HUES6 (cell line): Measurements from ENCODE around the gene SPEG.

Source experiments
- H3K27ac ChIP-seq: 2 replicates; pipeline ENCODE4 v1.7.0; 2013; ENCODE audit warnings: low read depth, mild to moderate bottlenecking, low read length, inconsistent platforms
- H3K27me3 ChIP-seq: 2 replicates; pipeline ENCODE4 v1.6.1; 2013; ENCODE audit warnings: low read length; ENCODE audit not compliant: control insufficient read depth, insufficient read depth
- H3K36me3 ChIP-seq: 2 replicates; pipeline ENCODE4 v1.6.1; 2013; ENCODE audit warnings: low read length; ENCODE audit not compliant: control insufficient read depth, insufficient read depth
- H3K4me1 ChIP-seq: 2 replicates; pipeline ENCODE4 v1.6.1; 2013; ENCODE audit warnings: low read length; ENCODE audit not compliant: control insufficient read depth, insufficient read depth
- H3K4me3 ChIP-seq: 2 replicates; pipeline ENCODE4 v1.5.1; 2013; ENCODE audit warnings: low read depth, low read length
- H3K9ac ChIP-seq: one replicate; pipeline ENCODE4 v1.6.1; 2013; ENCODE audit warnings: mild to moderate bottlenecking, low read length
- H3K9me3 ChIP-seq: 2 replicates; pipeline ENCODE4 v1.6.1; 2013; ENCODE audit warnings: low read depth, low read length; ENCODE audit not compliant: control insufficient read depth, insufficient read depth

The SPEG gene

GRCh38 chr2:219396863-219397457 lies 37.7 kb upstream of the SPEG start:
- Histone ChIP-seq H3K27ac (no peak overlapping the region), H3K4me1 (peaks cover 14% of the 10 kb centered on the region)

GRCh38 chr2:219398721-219399363 lies 35.8 kb upstream of the SPEG start:
- no peak overlapping the region for H3K9ac ChIP-seq
- H3K9me3 ChIP-seq: no peaks in the 10 kb centered on the region
- no peaks in the 10 kb centered on the region for H3K27me3 ChIP-seq
- H3K27ac ChIP-seq: no peak overlapping the region
- no peaks in the 10 kb centered on the region for H3K36me3 ChIP-seq
- no peak overlapping the region for H3K4me3 ChIP-seq
- H3K4me1 ChIP-seq: peaks cover 24% of the 10 kb centered on the region

More at GRCh38 chr2:219396863-219397457, 37.7 kb upstream of the SPEG start:
- H3K9me3 ChIP-seq: no peaks in the 10 kb centered on the region
- no peaks in the 10 kb centered on the region for H3K36me3 ChIP-seq
- no peak overlapping the region for H3K9ac ChIP-seq
- no peak overlapping the region for H3K4me3 ChIP-seq
- no peaks in the 10 kb centered on the region for H3K27me3 ChIP-seq

DNA sequence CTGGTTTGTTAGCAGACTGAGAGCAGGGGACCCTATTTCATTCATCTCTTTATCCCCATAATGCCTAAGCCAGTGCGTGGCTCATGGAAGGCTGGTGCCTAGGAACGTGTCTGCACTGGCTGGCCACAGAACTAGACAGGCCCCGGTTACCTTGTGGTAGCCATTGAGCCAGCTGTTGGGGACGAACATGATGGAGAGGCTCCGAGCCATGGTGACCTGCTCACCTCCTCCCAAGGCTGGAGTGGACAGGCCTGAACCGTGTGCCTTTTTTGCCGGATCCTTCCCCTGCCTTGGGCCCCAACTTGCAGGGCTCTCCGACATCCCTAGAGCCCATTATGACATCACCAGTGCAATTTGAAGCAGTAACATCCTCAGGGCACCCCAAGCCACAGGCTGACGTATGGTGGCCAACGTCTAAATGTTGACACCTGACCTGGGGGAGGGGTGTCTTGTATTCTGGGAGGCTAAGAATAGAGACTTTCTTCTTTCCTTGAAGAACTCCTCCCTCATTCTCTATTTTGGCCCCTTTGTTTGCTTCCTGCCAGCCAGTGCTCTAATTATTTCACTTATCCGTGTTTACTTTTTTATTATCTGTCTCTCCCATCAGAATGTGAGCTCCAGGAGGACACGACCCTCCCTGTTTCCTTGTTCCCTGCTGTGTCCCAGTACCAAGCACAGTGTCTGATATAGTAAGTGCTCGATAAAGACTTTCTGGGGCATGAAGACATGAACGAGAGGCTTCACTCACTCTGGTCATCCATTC lies 34.7 kb upstream of the SPEG start:
- Histone ChIP-seq H3K27ac (no peak overlapping the region), H3K9ac (no peak overlapping the region), H3K27me3 (no peaks in the 10 kb centered on the region), H3K9me3 (no peaks in the 10 kb centered on the region), H3K36me3 (no peaks in the 10 kb centered on the region), H3K4me3 (no peak overlapping the region), H3K4me1 (peaks cover 32% of the 10 kb centered on the region)

- Histone ChIP-seq H3K9me3 (no peaks in the 10 kb centered on the region), H3K9ac (no peak overlapping the region), H3K36me3 (no peaks in the 10 kb centered on the region), H3K4me1 (peaks cover 38% of the 10 kb centered on the region), H3K4me3 (no peak overlapping the region), H3K27ac (no peak overlapping the region), H3K27me3 (no peaks in the 10 kb centered on the region)
Measured at GRCh38 chr2:219400562-219400961, 34.1 kb upstream of the SPEG start.

DNA sequence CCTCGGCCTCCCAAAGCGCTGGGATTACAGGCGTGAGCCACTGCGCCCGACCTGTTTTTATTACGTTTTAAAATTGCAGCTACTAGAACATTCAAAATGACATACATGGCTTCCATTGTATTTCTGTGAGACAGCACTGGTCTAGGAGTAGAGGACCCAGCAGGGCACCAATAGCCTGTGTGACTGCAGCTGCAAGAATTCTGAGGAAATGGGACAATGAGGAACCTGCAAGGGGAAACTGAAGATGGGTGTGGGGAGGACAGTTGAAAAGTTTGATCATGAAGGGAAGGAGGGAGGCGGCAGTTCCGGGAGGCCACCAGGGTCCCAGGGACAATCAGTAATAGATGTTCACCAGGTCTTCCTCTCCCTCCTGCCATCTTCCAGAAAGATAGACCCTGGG lies 33.0 kb upstream of the SPEG start:
- Histone ChIP-seq H3K9me3 (no peaks in the 10 kb centered on the region), H3K4me1 (peaks cover 40% of the 10 kb centered on the region), H3K4me3 (no peak overlapping the region), H3K27ac (no peak overlapping the region), H3K9ac (no peak overlapping the region), H3K27me3 (no peaks in the 10 kb centered on the region), H3K36me3 (no peaks in the 10 kb centered on the region)

DNA sequence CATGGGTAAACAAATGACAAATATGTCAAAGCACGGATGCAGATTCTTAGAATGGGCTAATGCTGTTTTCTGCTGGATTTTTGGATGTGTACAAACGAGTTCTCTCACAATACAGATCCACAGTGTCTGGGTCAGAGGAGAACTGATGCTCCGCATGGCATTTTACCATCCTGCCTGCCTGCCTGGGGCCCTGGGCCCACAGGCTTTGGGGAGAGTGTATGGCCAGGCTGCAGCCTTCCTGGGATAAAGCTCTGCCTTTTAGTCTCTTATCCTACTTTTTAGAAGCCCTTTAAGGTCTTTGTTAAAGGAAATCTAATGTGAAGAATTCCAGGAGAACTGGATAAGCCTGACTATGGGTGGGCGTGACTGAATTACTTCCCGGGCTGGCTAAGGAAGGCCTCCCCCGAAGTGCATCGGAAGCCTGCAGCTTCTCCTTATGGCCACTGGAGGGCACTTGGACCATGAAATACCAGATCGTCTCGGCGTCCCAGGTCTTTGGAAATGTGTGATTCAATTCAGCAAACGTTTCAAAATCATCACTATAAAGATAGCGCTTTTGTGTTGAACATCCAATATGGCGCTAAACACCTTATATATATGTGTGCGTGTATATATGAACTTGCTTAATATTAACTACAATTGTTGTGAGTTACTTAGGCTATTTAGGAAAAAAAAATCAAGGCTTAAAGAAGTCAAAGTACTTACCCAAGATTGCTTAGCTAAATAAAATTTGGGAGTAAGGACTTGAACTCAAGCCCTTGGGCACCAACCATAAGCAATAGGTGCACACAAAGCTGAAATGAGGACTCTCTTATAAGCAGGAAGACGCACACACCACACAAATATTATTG lies 31.8 kb upstream of the SPEG start:
- peaks cover 40% of the 10 kb centered on the region for H3K4me1 ChIP-seq
- H3K9ac ChIP-seq: no peak overlapping the region

DNA sequence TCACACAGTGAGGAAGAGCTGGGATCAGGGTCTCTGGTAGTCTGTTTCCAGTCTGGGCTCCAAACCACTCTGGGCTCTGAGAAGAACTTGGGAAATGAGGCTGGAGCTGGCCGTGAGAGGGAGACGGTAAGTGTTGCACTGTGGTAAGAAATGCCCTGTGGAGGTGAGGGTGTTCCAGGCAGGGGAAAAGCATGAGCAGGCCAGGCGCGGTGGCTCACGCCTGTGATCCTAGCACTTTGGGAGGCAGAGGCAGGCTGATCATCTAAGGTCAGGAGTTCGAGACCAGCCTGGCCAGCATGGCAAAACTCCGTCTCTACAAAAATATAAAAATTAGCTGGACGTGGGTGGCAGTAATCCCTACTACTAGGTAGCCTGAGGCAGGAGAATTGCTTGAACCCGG lies 30.8 kb upstream of the SPEG start:
- H3K27ac ChIP-seq: no peak overlapping the region
- no peak overlapping the region for H3K4me3 ChIP-seq
- no peaks in the 10 kb centered on the region for H3K36me3 ChIP-seq
- peaks cover 40% of the 10 kb centered on the region for H3K4me1 ChIP-seq
- no peak overlapping the region for H3K9ac ChIP-seq
- no peaks in the 10 kb centered on the region for H3K27me3 ChIP-seq
- no peaks in the 10 kb centered on the region for H3K9me3 ChIP-seq

More for the DNA sequence above, 31.8 kb upstream of the SPEG start:
- Histone ChIP-seq H3K4me3 (no peak overlapping the region), H3K36me3 (no peaks in the 10 kb centered on the region), H3K9me3 (no peaks in the 10 kb centered on the region), H3K27me3 (no peaks in the 10 kb centered on the region), H3K27ac (no peak overlapping the region)

DNA sequence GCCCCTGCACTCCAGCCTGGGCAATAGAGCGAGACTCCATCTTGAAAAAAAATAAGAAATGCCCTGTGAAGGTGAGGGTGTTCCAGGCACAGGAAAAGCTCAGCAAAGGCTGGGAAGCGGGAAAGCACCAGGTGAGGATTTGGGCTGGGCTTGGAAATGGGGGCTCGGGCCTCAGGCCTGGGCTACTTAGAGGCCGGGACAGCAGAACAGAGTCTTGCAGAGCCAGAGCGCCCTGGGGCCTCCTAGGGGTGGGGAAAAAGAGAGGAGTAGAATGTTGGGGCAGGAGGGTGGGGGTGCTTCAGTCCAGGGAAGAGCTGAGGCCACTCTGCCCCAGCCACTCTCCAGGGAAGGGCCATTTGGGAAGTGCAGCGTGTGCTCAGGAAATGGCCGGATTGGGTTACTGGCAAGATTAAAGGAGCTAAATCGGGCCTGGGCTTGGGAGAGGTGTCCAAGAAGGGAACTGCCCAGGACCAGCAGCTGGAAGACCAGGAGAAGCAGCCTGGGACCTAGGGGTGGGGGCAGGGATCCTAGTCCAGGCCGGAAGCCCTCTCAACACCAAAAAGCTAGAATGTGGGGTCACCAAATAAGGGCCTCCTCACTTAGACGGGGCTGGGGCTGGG lies 30.2 kb upstream of the SPEG start:
- Histone ChIP-seq H3K9ac (peak overlapping the region; percentile 42), H3K36me3 (no peaks in the 10 kb centered on the region), H3K27me3 (no peaks in the 10 kb centered on the region), H3K9me3 (no peaks in the 10 kb centered on the region), H3K4me1 (peaks cover 38% of the 10 kb centered on the region), H3K4me3 (no peak overlapping the region), H3K27ac (no peak overlapping the region)

DNA sequence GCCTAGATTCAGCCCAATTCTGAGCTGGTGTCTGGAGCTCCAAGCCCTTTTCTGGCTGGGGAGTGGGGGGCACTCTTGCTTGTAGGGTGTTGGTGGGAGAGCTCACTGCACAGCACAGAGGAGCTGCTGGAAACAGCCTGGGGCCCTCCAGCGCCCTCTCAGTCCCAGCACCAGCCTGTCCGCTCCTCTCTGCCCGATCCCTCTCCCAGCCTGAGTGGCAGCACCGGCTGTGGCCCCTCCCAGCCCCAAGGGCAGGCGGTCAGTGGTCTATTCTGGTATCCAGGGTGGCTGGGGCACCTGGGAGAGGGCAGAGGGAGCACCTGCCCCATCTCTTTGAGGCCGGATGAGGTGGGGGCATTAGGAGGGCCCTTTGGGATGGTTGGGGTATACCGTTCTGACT lies 29.7 kb upstream of the SPEG start:
- Histone ChIP-seq H3K27me3 (no peaks in the 10 kb centered on the region), H3K36me3 (no peaks in the 10 kb centered on the region), H3K27ac (no peak overlapping the region), H3K4me1 (peaks cover 33% of the 10 kb centered on the region), H3K9ac (peak overlapping the region; percentile 42), H3K9me3 (no peaks in the 10 kb centered on the region), H3K4me3 (no peak overlapping the region)

DNA sequence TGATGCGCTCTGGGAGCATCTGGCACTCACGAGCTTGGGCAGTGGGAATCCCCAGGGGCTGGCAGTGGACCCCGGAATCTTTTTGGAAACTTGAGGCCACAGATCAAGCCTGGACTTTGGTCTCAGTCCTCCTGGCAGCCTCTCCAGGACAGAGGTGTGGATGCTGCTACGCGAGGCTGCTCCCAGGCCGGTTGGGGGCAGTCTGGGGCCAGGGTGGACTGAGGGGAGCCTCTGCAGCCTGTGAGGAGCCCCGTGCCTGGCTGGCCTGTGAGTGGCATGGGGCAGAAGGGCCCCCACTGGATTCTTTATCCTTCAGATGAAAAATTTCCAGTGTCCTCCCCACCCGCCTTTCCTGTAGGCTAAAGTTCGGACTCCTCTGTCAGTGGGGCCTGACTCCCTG lies 29.2 kb upstream of the SPEG start:
- no peaks in the 10 kb centered on the region for H3K36me3 ChIP-seq
- no peaks in the 10 kb centered on the region for H3K27me3 ChIP-seq
- no peak overlapping the region for H3K4me3 ChIP-seq
- no peak overlapping the region for H3K27ac ChIP-seq
- no peaks in the 10 kb centered on the region for H3K9me3 ChIP-seq
- H3K9ac ChIP-seq: no peak overlapping the region
- peaks cover 29% of the 10 kb centered on the region for H3K4me1 ChIP-seq
